Stimulated activated effector memory CD8-positive, alpha-beta T cell treated with anti-CD3 and anti-CD28 coated beads, Interleukin-12 subunit alpha, Interleukin-12 subunit beta, amount 100 ng/mL, for 72 hours (primary cell): Measurements from ENCODE around the gene PRR23B.

Experiments used
- ATAC-seq: fragments of 150-1000 bp; cut with Tn5 transposase; 2 replicates; pipeline ENCODE4 v1.10.0; 2021
- DNase-seq, 2 donors: peaks; one replicate each; pipeline ENCODE4 v3.0.0; 2021 to 2022; ENCODE audit warnings: low spot score in 2 of 2
- H3K27ac Mint-ChIP-seq: one replicate; pipeline ENCODE4 v1.8.0; 2022; ENCODE audit warnings: mild to moderate bottlenecking, mixed read lengths
- H3K36me3 Mint-ChIP-seq: one replicate; pipeline ENCODE4 v1.8.0; 2022; ENCODE audit warnings: mild to moderate bottlenecking, mixed read lengths
- H3K4me1 Mint-ChIP-seq: one replicate; pipeline ENCODE4 v1.8.0; 2022; ENCODE audit warnings: mixed read lengths
- H3K4me3 Mint-ChIP-seq: one replicate; pipeline ENCODE4 v1.8.0; 2022; ENCODE audit warnings: mild to moderate bottlenecking, mixed read lengths
- H3K9me3 Mint-ChIP-seq: one replicate; pipeline ENCODE4 v1.8.0; 2022; ENCODE audit warnings: mixed read lengths

PRR23B gene

DNA sequence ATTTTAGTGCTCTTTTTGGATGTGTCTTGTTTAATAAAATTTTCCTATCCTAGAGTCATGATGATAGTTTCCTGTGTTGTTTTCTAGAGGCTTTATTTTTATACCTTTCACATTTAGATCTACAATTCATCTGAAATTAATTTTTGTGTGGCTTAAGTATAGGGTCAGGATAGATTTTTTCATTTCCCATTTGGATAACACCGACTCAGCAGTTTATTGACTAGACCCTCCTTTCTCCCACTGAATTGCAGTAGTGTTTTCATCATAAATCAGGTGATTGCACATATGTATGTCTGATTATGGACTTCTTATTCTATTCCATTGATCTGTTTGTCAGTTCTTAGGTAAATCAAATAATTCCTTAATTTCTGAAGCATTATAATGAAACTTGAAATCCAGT lies 25.0 kb downstream of the PRR23B start:
- H3K4me1 Mint-ChIP-seq: no peaks in the 10 kb centered on the region
- no peak overlapping the region for H3K4me3 Mint-ChIP-seq
- DNase-seq (no peak), ATAC-seq (no peak)
- H3K9me3 Mint-ChIP-seq: no peaks in the 10 kb centered on the region
- H3K36me3 Mint-ChIP-seq: no peaks in the 10 kb centered on the region
- H3K27ac Mint-ChIP-seq: no peak overlapping the region

GRCh38 chr3:138987181-138987580 lies 33.5 kb downstream of the PRR23B start:
- no peak overlapping the region for H3K4me3 Mint-ChIP-seq
- H3K4me1 Mint-ChIP-seq: no peaks in the 10 kb centered on the region
- no peaks in the 10 kb centered on the region for H3K9me3 Mint-ChIP-seq
- no peak overlapping the region for H3K27ac Mint-ChIP-seq
- H3K36me3 Mint-ChIP-seq: no peaks in the 10 kb centered on the region
- ATAC-seq (no peak), DNase-seq (no peak)

- H3K27ac Mint-ChIP-seq: no peak overlapping the region
- no peaks in the 10 kb centered on the region for H3K9me3 Mint-ChIP-seq
- H3K36me3 Mint-ChIP-seq: no peaks in the 10 kb centered on the region
- no peak overlapping the region for H3K4me3 Mint-ChIP-seq
- no peaks in the 10 kb centered on the region for H3K4me1 Mint-ChIP-seq
- no peak for ATAC-seq
- no peak for DNase-seq
These were observed 34.8 kb downstream of the PRR23B start for GRCh38 chr3:138985932-138986331.

DNA sequence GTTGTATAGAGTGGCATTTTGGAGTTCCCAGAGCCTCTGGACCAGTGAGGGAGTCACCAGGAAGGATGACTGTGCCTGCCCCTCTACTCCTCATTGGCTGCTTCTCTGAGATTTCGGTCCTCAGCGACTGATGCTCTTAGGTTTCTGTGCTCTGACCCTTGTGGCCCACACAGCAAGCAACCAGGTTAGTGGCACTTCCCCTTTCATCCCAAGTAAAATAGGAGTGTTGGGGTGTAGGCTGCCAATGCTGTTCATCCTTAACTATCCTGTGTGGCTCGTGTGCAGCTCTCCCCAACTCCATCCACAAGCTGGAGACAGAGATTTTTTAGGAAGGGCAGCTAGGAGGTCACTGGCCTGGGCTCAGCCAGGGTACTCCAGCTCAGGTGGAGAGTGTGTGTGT lies 35.9 kb downstream of the PRR23B start:
- no peak for ATAC-seq
- Mint-ChIP-seq H3K27ac (no peak overlapping the region), H3K4me3 (no peak overlapping the region), H3K9me3 (no peaks in the 10 kb centered on the region), H3K36me3 (no peaks in the 10 kb centered on the region), H3K4me1 (no peaks in the 10 kb centered on the region)
- DNase-seq: no peak

DNA sequence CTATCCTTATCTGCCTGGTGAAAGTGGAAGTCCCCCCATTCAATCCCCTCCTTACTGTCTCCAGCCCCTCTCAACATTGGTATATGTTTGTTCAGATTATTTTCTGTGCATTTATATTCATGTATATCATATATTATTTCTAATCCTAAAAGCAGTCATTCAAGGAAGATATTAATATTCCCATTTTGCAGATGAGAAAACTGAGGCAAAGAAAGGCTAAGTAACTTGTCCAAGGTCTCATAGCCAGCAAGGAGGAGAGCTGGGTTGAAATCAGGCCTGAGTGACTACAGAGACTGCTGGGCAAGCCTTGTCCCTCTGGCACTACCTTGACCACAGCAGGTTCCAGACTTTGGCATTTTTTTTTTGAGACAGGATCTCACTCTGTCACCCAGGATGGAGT lies 44.7 kb downstream of the PRR23B start:
- Mint-ChIP-seq H3K36me3 (no peaks in the 10 kb centered on the region), H3K9me3 (no peaks in the 10 kb centered on the region), H3K4me3 (no peak overlapping the region), H3K27ac (no peak overlapping the region), H3K4me1 (no peaks in the 10 kb centered on the region)
- DNase-seq (no peak), ATAC-seq (no peak)

GRCh38 chr3:138975351-138975750 lies 45.4 kb downstream of the PRR23B start:
- Mint-ChIP-seq H3K36me3 (no peaks in the 10 kb centered on the region), H3K4me3 (no peak overlapping the region), H3K4me1 (no peaks in the 10 kb centered on the region), H3K27ac (no peak overlapping the region), H3K9me3 (no peaks in the 10 kb centered on the region)
- ATAC-seq (no peak), DNase-seq (no peak)

GRCh38 chr3:138974462-138974861 lies 46.3 kb downstream of the PRR23B start:
- no peaks in the 10 kb centered on the region for H3K9me3 Mint-ChIP-seq
- no peak overlapping the region for H3K27ac Mint-ChIP-seq
- DNase-seq (no peak), ATAC-seq (no peak)
- H3K36me3 Mint-ChIP-seq: no peaks in the 10 kb centered on the region
- H3K4me3 Mint-ChIP-seq: no peak overlapping the region
- no peaks in the 10 kb centered on the region for H3K4me1 Mint-ChIP-seq

- no peak for DNase-seq
- Mint-ChIP-seq H3K4me1 (no peaks in the 10 kb centered on the region), H3K27ac (no peak overlapping the region), H3K9me3 (no peaks in the 10 kb centered on the region), H3K36me3 (no peaks in the 10 kb centered on the region), H3K4me3 (no peak overlapping the region)
- no peak for ATAC-seq
These were observed 47.8 kb downstream of the PRR23B start for GRCh38 chr3:138972941-138973340.

GRCh38 chr3:138971766-138972320 lies 48.9 kb downstream of the PRR23B start:
- Mint-ChIP-seq H3K9me3 (no peaks in the 10 kb centered on the region), H3K27ac (no peak overlapping the region), H3K4me1 (no peaks in the 10 kb centered on the region), H3K36me3 (no peaks in the 10 kb centered on the region), H3K4me3 (no peak overlapping the region)
- ATAC-seq (no peak), DNase-seq (no peak)
